ENCODE results near the gene LARGE1. TPM values are rescaled to one million over a fixed set of nuclear protein-coding genes. Genes with fewer than 3 reads are reported as not detected.

Gene LARGE1
- 0.70 and 0.79 TPM in 2 replicates for total RNA-seq (2011; cell fraction: chromatin; rRNA removed; ENCODE audit: low replicate concordance)
- total RNA-seq (2011; cell fraction: nucleolus; rRNA removed), result 0.53 and 2.0 TPM in 2 replicates
- 0.76 and 0.81 TPM in 2 replicates for total RNA-seq (2011; cell fraction: nucleoplasm; rRNA removed)
- total RNA-seq (2014; rRNA removed), result 0.14 TPM in 1 of 2 replicates, not detected in the other
- total RNA-seq (2014; rRNA removed; fragmentation: Illumina TruSeq; extraction: Trizol), result 0.04 TPM in 1 of 2 replicates, not detected in the other
- total RNA-seq (2015; rRNA removed; fragmentation: Illumina TruSeq; extraction: Trizol), result 0.25 TPM in 1 of 2 replicates, not detected in the other
- 0.22 and 0.66 TPM in 2 replicates for total RNA-seq (2021)
- 0.14 and 0.20 TPM in 2 replicates for polyA plus RNA-seq (2011; rRNA removed)
- 0.04 TPM in 1 of 2 replicates, not detected in the other for polyA plus RNA-seq (2011; cell fraction: cytosol; rRNA removed)
- 0.24 and 0.29 TPM in 2 replicates for polyA plus RNA-seq (2011; cell fraction: nucleus; rRNA removed)
- polyA plus RNA-seq (2012), result 0.10 and 0.61 TPM in 2 replicates
- polyA plus RNA-seq (2014; fragmentation: Illumina TruSeq; extraction: Trizol), result not detected in 2 replicates
- under 1 TPM in 1 of 2 experiments, not detected in 1; 0.01 TPM for polyA plus RNA-seq (2014; fragmentation: Nextera tagmentation; extraction: Ambion mirVana)
- polyA plus RNA-seq (2014; rRNA removed), result 0.04 and 0.05 TPM in 2 replicates
- 0.06 TPM in 1 of 2 replicates, not detected in the other for polyA minus RNA-seq (2011; rRNA and poly(A)+ RNA removed)
- polyA minus RNA-seq (2011; cell fraction: cytosol; rRNA and poly(A)+ RNA removed), result not detected in 2 replicates
- 0.13 and 0.78 TPM in 2 replicates for polyA minus RNA-seq (2011; cell fraction: nucleus; rRNA and poly(A)+ RNA removed)
- percentile 17 among the genes with signal in this experiment for Bru-seq, nascent RNA
- percentile 19 among the genes with signal in this experiment for BruChase-seq, experiment 1, labeled RNA remaining after a 2-hour chase
- percentile 18 among the genes with signal in this experiment for BruChase-seq, experiment 2, labeled RNA remaining after a 6-hour chase
- long read RNA-seq, experiment 1, partial matches to known transcripts, result 0 of 1 reads
- long read RNA-seq, experiment 1, other reads (novel, unspliced or antisense), result 1 of 1 reads
- long read RNA-seq, experiment 2, result 0 reads
- long read RNA-seq, experiment 3, partial matches to known transcripts, result 0 of 1 reads
- long read RNA-seq, experiment 3, other reads (novel, unspliced or antisense), result 1 of 1 reads

GRCh38 chr22:33920197-33920540, at the start of gene LARGE1:
TSS of gene LARGE1 (minus strand) at chr22:33920476.
- intact Hi-C loops (cut with micrococcal nuclease), result loop anchor here (5.0 to 10.0 kb wide), 2 partner anchors 1105 to 1312 kb away; no protein-coding TSS in a partner anchor
- no peak for TF ChIP-seq ARID4B (CRISPR knock-in tag; IDR thresholded peaks at IDR 0.05)
- no peak for TF ChIP-seq TEAD2 (tag; IDR thresholded peaks at IDR 0.05)
- TF ChIP-seq CHD4 (IDR thresholded peaks at IDR 0.05; ENCODE audit: insufficient read depth, insufficient replicate concordance, low read depth, low read length, poor library complexity, severe bottlenecking), result no peak
- no peak for TF ChIP-seq EWSR1 (IDR thresholded peaks at IDR 0.05; ENCODE audit: borderline replicate concordance, low read depth, partially characterized antibody)
- no peak for TF ChIP-seq MECOM (CRISPR knock-in tag; IDR thresholded peaks at IDR 0.05)
- TF ChIP-seq ETV1 (tag; conservative IDR thresholded peaks at IDR 0.05; ENCODE audit: low read depth), result no peak
- no peak for TF ChIP-seq GABPB1 (CRISPR knock-in tag; IDR thresholded peaks at IDR 0.05)
- no peak for TF ChIP-seq SLC30A9 (CRISPR knock-in tag; IDR thresholded peaks at IDR 0.05)
- TF ChIP-seq ZBTB2 (IDR thresholded peaks at IDR 0.05), result no peak
- TF ChIP-seq ZNF655 (CRISPR knock-in tag; IDR thresholded peaks at IDR 0.05), result no peak

More at GRCh38 chr22:33920197-33920540, at the start of gene LARGE1:
- no peak for FAIRE-seq
- no peak for ATAC-seq
- H2AFZ ChIP-seq (ENCODE audit: low read depth, low read length), result no peak within 1 kb of the TSS
- POLR2A ChIA-PET, result no interaction called here
- 5% methylated on average over 4 of the region's 47 CpGs for WGBS (ENCODE audit: insufficient coverage, low coverage, missing lambda C conversion rate)
- no TSS peak for BruUV-seq (replicated peaks)
- H3K4me1 ChIP-seq (replicated peaks in 1 of 2; ENCODE audit: control insufficient read depth in 2 of 2, insufficient read depth in 2 of 2, low read length in 2 of 2), result peaks cover 0 to 17% of the 10 kb centered on the region in 2 experiments; a peak in 2 of 5 replicates
- H3K9me3 ChIP-seq (replicated peaks; ENCODE audit: control insufficient read depth, insufficient read depth, low read depth, low read length), result no peaks in the 10 kb centered on the region
- in situ Hi-C loops (cut with MboI), result no loop called here
- H3K27me3 ChIP-seq (ENCODE audit: control insufficient read depth in 2 of 2, insufficient read depth in 2 of 2, low read length in 2 of 2), result no peaks in the 10 kb centered on the region
- no peak within 1 kb of the TSS for H3K4me2 ChIP-seq (ENCODE audit: insufficient read depth, low read length)
- no peak within 1 kb of the TSS for H3K27ac ChIP-seq (ENCODE audit: extremely low read depth, low read depth, low read length)
- H3K79me2 ChIP-seq (ENCODE audit: control insufficient read depth, insufficient read depth, low read length), result no peaks in the 10 kb centered on the region
- peak in 3 of 4 experiments; percentile 3 to 18 (median 14) for DNase-seq (ENCODE audit: extremely low read depth in 1 of 4, low spot score in 3 of 4)
- H3K4me3 ChIP-seq, result peak within 1 kb of the TSS; percentile 19; the same call in 1 of the 2 replicates
- CTCF ChIA-PET (ENCODE audit: low intra/inter-chr PET ratio), result no interaction called here
- H3K9me1 ChIP-seq (ENCODE audit: control insufficient read depth, insufficient read depth, low read length), result no peaks in the 10 kb centered on the region
- H4K20me1 ChIP-seq (replicated peaks; ENCODE audit: control insufficient read depth, insufficient read depth, low read length), result no peaks in the 10 kb centered on the region
- no peaks in the 10 kb centered on the region for H3K36me3 ChIP-seq (ENCODE audit: control insufficient read depth, insufficient read depth, low read length)
- no peak within 1 kb of the TSS for H3K9ac ChIP-seq (ENCODE audit: insufficient read depth in 1 of 2, low read depth in 2 of 2, low read length in 2 of 2)

Data from K562 (cell line).